GM12878 (cell line): ENCODE data around the gene RARB. TPM values are rescaled to one million over a fixed set of nuclear protein-coding genes. Genes with fewer than 3 reads are reported as not detected.

Experiments
- ATAC-seq: fragments of 200-7000 bp; cut with Tn5 transposase; 3 replicates; pipeline ENCODE4 v1.9.1; 2020; ENCODE audit warnings: mild to moderate bottlenecking, moderate library complexity
- BruUV-seq: library from RNA; stranded (reverse); fragments of 400-500 nt; replicated peaks from 2 replicates; lab custom pipeline; 2021; lab: Mats Ljungman, UMichigan
- CTCF ChIA-PET: fragments of 300-600 bp; sonication (Branson Sonifier 250); formaldehyde crosslinking; extraction: SDS; loops from one replicate; lab custom pipeline; 2021; ENCODE audit warnings: inconsistent platforms; lab: Yijun Ruan, JAX
- POLR2A ChIA-PET: fragments of 350-600 bp; formaldehyde crosslinking; extraction: SDS; loops from one replicate; lab custom pipeline; 2021; ENCODE audit warnings: inconsistent platforms; lab: Charles Lee
- RAD21 ChIA-PET: fragments of 300-600 bp; sonication (Branson Sonifier 250); formaldehyde crosslinking; loops from one replicate; lab custom pipeline; 2023; ENCODE audit warnings: antibody characterized with exemption; ENCODE audit not compliant: unreplicated experiment; lab: Charles Lee
- SMC1A ChIA-PET: fragments of 300-600 bp; sonication (Branson Sonifier 250); formaldehyde crosslinking; loops from one replicate; lab custom pipeline; 2023; ENCODE audit not compliant: unreplicated experiment, uncharacterized antibody; lab: Charles Lee
- DNase-seq: peaks from one replicate; pipeline ENCODE4 v3.0.0-alpha.2; 2011; ENCODE audit warnings: low read depth, low spot score
- FAIRE-seq: peaks from 3 replicates; lab custom pipeline; 2011; peaks lifted over from hg19 to GRCh38; lab: Jason Lieb, UNC
- H2AFZ ChIP-seq: 2 replicates; pipeline ENCODE4 v1.6.0; 2011; ENCODE audit warnings: low read depth, low read length, control low read depth; ENCODE audit not compliant: control insufficient read depth
- H3K27ac ChIP-seq: 2 replicates; pipeline ENCODE4 v1.5.1; 2011; ENCODE audit warnings: control low read depth; ENCODE audit not compliant: control insufficient read depth, insufficient read depth
- H3K27me3 ChIP-seq, 2 experiments: replicated peaks in 1 of 2; 2 replicates each; pipeline versions ENCODE4 v1.6.0 to v1.6.1; 2011; ENCODE audit warnings: low read length in 1 of 2; ENCODE audit not compliant: control insufficient read depth in 2 of 2, insufficient read depth in 2 of 2
- H3K36me3 ChIP-seq, 2 experiments: 2 replicates each; pipeline ENCODE4 v1.5.1; 2011; ENCODE audit warnings: low read length in 1 of 2; ENCODE audit not compliant: control insufficient read depth in 2 of 2, insufficient read depth in 2 of 2
- H3K4me1 ChIP-seq: 2 replicates; pipeline ENCODE4 v1.6.1; 2011; ENCODE audit warnings: mild to moderate bottlenecking, low read length, moderate library complexity, mixed read lengths; ENCODE audit not compliant: control insufficient read depth, insufficient read depth
- H3K4me2 ChIP-seq: 2 replicates; pipeline ENCODE4 v1.6.0; 2011; ENCODE audit warnings: control low read depth; ENCODE audit not compliant: control insufficient read depth, insufficient read depth
- H3K4me3 ChIP-seq: fragments of 200-600 bp; sonication (generic); 2 replicates; pipeline ENCODE4 v1.5.1; 2016
- H3K79me2 ChIP-seq: 2 replicates; pipeline ENCODE4 v1.6.0; 2011; ENCODE audit warnings: low read length; ENCODE audit not compliant: control insufficient read depth, insufficient read depth
- H3K9ac ChIP-seq: 2 replicates; pipeline ENCODE4 v1.8.0; 2011; ENCODE audit warnings: low read length, control low read depth, mixed read lengths; ENCODE audit not compliant: control insufficient read depth, insufficient read depth
- H3K9me3 ChIP-seq: replicated peaks from 3 replicates; pipeline ENCODE4 v1.5.1; 2011; ENCODE audit warnings: mild to moderate bottlenecking, low read length; ENCODE audit not compliant: control insufficient read depth, insufficient read depth
- H4K20me1 ChIP-seq: 2 replicates; pipeline ENCODE4 v1.6.0; 2011; ENCODE audit not compliant: control insufficient read depth, insufficient read depth
- ASH2L ChIP-seq: fragments of 300-600, 200-600 bp; sonication (generic); IDR thresholded peaks from 2 replicates; pipeline ENCODE4 v1.6.1; 2017; ENCODE audit warnings: low read depth, mild to moderate bottlenecking, borderline replicate concordance
- ESRRA ChIP-seq: IDR thresholded peaks from 2 replicates; pipeline ENCODE4 v1.6.1; 2012; ENCODE audit warnings: mild to moderate bottlenecking, low read length, improper control_type of control experiment
- EZH2 ChIP-seq: IDR thresholded peaks from 2 replicates; pipeline ENCODE4 v1.6.1; 2012; ENCODE audit warnings: low read depth, mild to moderate bottlenecking, control low read depth, inconsistent platforms, low read length, borderline replicate concordance; ENCODE audit not compliant: control insufficient read depth
- FOXK2 ChIP-seq: fragments of 450-650 bp; IDR thresholded peaks from 2 replicates; pipeline ENCODE4 v1.6.1; 2017; ENCODE audit warnings: mild to moderate bottlenecking, moderate library complexity
- GATAD2B ChIP-seq: fragments of 450-650 bp; conservative IDR thresholded peaks from 2 replicates; pipeline ENCODE4 v1.6.1; 2017; ENCODE audit warnings: low read depth, mild to moderate bottlenecking, moderate library complexity
- MXI1 ChIP-seq: fragments of 150-350 bp; IDR thresholded peaks from 2 replicates; pipeline ENCODE4 v1.6.1; 2011; ENCODE audit warnings: low read depth, mild to moderate bottlenecking, inconsistent platforms, low read length, improper control_type of control experiment
- MYB ChIP-seq: fragments of 150-350 bp; IDR thresholded peaks from 2 replicates; pipeline ENCODE4 v1.6.1; 2014; ENCODE audit warnings: mild to moderate bottlenecking, low read depth, low read length, borderline replicate concordance
- PAX5 ChIP-seq: IDR thresholded peaks from 2 replicates; pipeline ENCODE4 v1.6.1; 2011; ENCODE audit warnings: low read depth, low read length, borderline replicate concordance
- POLR2AphosphoS5 ChIP-seq: IDR thresholded peaks from 2 replicates; pipeline ENCODE4 v1.6.1; 2011; ENCODE audit warnings: mild to moderate bottlenecking, low read length, inconsistent platforms
- RBBP5 ChIP-seq: fragments of 200-600 bp; sonication (generic); conservative IDR thresholded peaks from 2 replicates; pipeline ENCODE4 v1.6.1; 2016
- SMAD1 ChIP-seq: fragments of 450-650 bp; IDR thresholded peaks from 2 replicates; pipeline ENCODE4 v1.6.1; 2018; ENCODE audit warnings: mild to moderate bottlenecking, low read depth; ENCODE audit not compliant: partially characterized antibody
- SMARCA5 ChIP-seq: fragments of 450-650 bp; IDR thresholded peaks from 2 replicates; pipeline ENCODE4 v1.6.1; 2017; ENCODE audit warnings: mild to moderate bottlenecking
- WRNIP1 ChIP-seq: IDR thresholded peaks from 2 replicates; pipeline ENCODE4 v1.6.1; 2011; ENCODE audit warnings: low read depth, low read length, improper control_type of control experiment, borderline replicate concordance
- ZBTB33 ChIP-seq: fragments of 450-650 bp; IDR thresholded peaks from 2 replicates; pipeline ENCODE4 v1.6.1; 2017; ENCODE audit warnings: mild to moderate bottlenecking
- ZNF207 ChIP-seq: fragments of 450-650 bp; IDR thresholded peaks from 2 replicates; pipeline ENCODE4 v1.6.1; 2014; ENCODE audit warnings: antibody characterized with exemption, mild to moderate bottlenecking, borderline replicate concordance
- ZNF217 ChIP-seq: fragments of 450-650 bp; IDR thresholded peaks from 2 replicates; pipeline ENCODE4 v1.6.1; 2017; ENCODE audit warnings: antibody characterized with exemption, mild to moderate bottlenecking
- ZZZ3 ChIP-seq: IDR thresholded peaks from 2 replicates; pipeline ENCODE4 v1.6.1; 2011; ENCODE audit warnings: low read depth; ENCODE audit not compliant: control insufficient read depth, insufficient read length
- WGBS: methylation state at CpG from one replicate; pipeline ENCODE4 v1.1.6; 2016; ENCODE audit warnings: low lambda C conversion rate; ENCODE audit not compliant: insufficient replicate concordance, insufficient coverage; ENCODE audit errors: missing lambda C conversion rate; 5-methylcytosine and 5-hydroxymethylcytosine counted together
- in situ Hi-C: fragments of 300-500 bp; cut with MboI; formaldehyde crosslinking; loops from 9 replicates; pipeline ENCODE4 v1.14.3; 2018; ENCODE audit warnings: mixed read lengths
- intact Hi-C: fragments of 100-400 bp; cut with micrococcal nuclease; formaldehyde crosslinking; loops from one replicate; pipeline ENCODE4 v1.14.2; 2022; ENCODE audit not compliant: unreplicated experiment
- polyA plus RNA-seq, 11 experiments: library from polyadenylated mRNA; depleted of rRNA in 4 of 11; unstranded in 6 of 11; stranded (reverse) in 5 of 11; fragments of >200 nt; fragmentation: Nextera tagmentation in 4 of 11; fragmentation: Illumina TruSeq in 1 of 11; extraction: Ambion mirVana in 4 of 11; extraction: Trizol in 1 of 11; gene quantifications; 1 replicate in 1 of 11; 2 replicates in 10 of 11; pipeline versions ENCODE4 v1.2.1 to v1.2.3, GENCODE V29; 2011 to 2016; ENCODE audit warnings: inconsistent platforms in 2 of 11, missing spikeins in 2 of 11, low read depth in 1 of 11
- total RNA-seq, 4 experiments: library from RNA; depleted of rRNA in 3 of 4; stranded (reverse); fragments of >200 nt in 3 of 4; fragmentation: Illumina TruSeq in 1 of 4; extraction: Trizol in 1 of 4; gene quantifications; 2 replicates each; pipeline versions ENCODE4 v1.2.1 to v1.2.3, GENCODE V29; 2013 to 2021
- TF ChIP-seq, protein P1 (sequence below): fragments of 450-650 bp; IDR thresholded peaks from 2 replicates; pipeline ENCODE4 v1.6.1; 2014; ENCODE audit warnings: mild to moderate bottlenecking

Gene RARB
- total and polyA plus RNA-seq, 10 of the 15 experiments (the other 5 are each of a cell fraction or from before 2014, with no cell fraction given) = 0.05 to 0.06 TPM; not detected in 8

GRCh38 chr3:25552251-25552650, 124.2 kb downstream of the RARB start (continued):
- TF ChIP-seq, protein P1, sequence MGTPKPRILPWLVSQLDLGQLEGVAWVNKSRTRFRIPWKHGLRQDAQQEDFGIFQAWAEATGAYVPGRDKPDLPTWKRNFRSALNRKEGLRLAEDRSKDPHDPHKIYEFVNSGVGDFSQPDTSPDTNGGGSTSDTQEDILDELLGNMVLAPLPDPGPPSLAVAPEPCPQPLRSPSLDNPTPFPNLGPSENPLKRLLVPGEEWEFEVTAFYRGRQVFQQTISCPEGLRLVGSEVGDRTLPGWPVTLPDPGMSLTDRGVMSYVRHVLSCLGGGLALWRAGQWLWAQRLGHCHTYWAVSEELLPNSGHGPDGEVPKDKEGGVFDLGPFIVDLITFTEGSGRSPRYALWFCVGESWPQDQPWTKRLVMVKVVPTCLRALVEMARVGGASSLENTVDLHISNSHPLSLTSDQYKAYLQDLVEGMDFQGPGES = no peak
- TF ChIP-seq SMARCA5 (no peak), MYB (no peak), ZNF207 (no peak), ASH2L (no peak), EZH2 (no peak), POLR2AphosphoS5 (no peak)
- TF ChIP-seq, all 136 proteins: peak for 0

GRCh38 chr3:25554376-25554775, 126.3 kb downstream of the RARB start:
- ChIA-PET POLR2A (no interaction called here), CTCF (no interaction called here), RAD21 (no interaction called here), SMC1A (interaction anchor here (0.6 to 1.3 kb wide), 2 partner anchors 9 to 48 kb away, joined by 3 read pairs; no protein-coding TSS in a partner anchor)
- in situ Hi-C loops = no loop called here
- BruUV-seq = no TSS peak
- 33% methylated on average over 7 of the region's 7 CpGs for WGBS
- Histone ChIP-seq H3K79me2 (no peaks in the 10 kb centered on the region), H2AFZ (no peak overlapping the region), H3K36me3 (no peaks in the 10 kb centered on the region), H3K4me2 (no peak overlapping the region), H3K27ac (no peak overlapping the region), H3K27me3 (no peaks in the 10 kb centered on the region), H4K20me1 (no peaks in the 10 kb centered on the region), H3K9me3 (no peaks in the 10 kb centered on the region), H3K9ac (no peak overlapping the region), H3K4me3 (no peak overlapping the region), H3K4me1 (no peaks in the 10 kb centered on the region)
- TF ChIP-seq ZNF217 = no peak
- TF ChIP-seq WRNIP1 = no peak
- no peak for TF ChIP-seq GATAD2B
- TF ChIP-seq ZZZ3 = no peak
- no peak for TF ChIP-seq PAX5
- TF ChIP-seq SMAD1 = no peak
- no peak for TF ChIP-seq RBBP5
- no peak for TF ChIP-seq MXI1
- TF ChIP-seq ZBTB33 = no peak
- TF ChIP-seq ESRRA = no peak
- no peak for TF ChIP-seq FOXK2
- FAIRE-seq = no peak
- no peak for ATAC-seq
- intact Hi-C loops = no loop called here
- DNase-seq = no peak
